ENCODE measurements around the gene PSME3IP1.

Gene PSME3IP1

DNA sequence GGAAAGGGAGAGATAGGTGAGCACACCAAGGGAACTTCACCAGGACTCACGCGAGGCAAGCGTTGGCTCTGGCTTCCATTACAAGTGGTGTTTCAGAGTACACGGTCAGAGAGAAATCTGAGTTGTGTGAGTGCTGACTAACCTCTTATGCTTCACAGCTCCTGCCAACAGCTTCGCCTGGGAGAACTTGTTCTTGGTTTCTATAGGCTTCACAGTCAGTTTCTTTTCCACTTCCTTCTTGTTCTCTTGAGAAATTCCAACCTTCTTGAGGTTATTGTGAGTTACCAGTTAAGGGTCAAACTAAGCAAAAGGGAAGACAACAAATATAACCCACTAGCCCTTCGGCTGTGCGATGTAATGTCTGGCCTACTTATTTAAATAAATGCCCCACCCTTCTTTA lies 18.9 kb downstream of the PSME3IP1 start:
- Mint-ChIP-seq H3K4me1 (ENCODE audit: low read depth) (peaks cover 5% of the 10 kb centered on the region), H3K27me3 (ENCODE audit: low read depth) (no peaks in the 10 kb centered on the region), H3K27ac (no peak overlapping the region), H3K4me3 (no peak overlapping the region), H3K9me3 (no peaks in the 10 kb centered on the region), H3K36me3 (ENCODE audit: low read depth) (peaks cover 40% of the 10 kb centered on the region)

GRCh38 chr16:57166451-57166850 lies 19.4 kb downstream of the PSME3IP1 start:
- Mint-ChIP-seq H3K27ac (no peak overlapping the region), H3K9me3 (no peaks in the 10 kb centered on the region), H3K4me1 (ENCODE audit: low read depth) (peaks cover 5% of the 10 kb centered on the region), H3K4me3 (no peak overlapping the region), H3K36me3 (ENCODE audit: low read depth) (peaks cover 36% of the 10 kb centered on the region), H3K27me3 (ENCODE audit: low read depth) (no peaks in the 10 kb centered on the region)

- Mint-ChIP-seq H3K36me3 (ENCODE audit: low read depth) (peaks cover 31% of the 10 kb centered on the region), H3K9me3 (no peaks in the 10 kb centered on the region), H3K4me3 (no peak overlapping the region), H3K27ac (no peak overlapping the region), H3K4me1 (ENCODE audit: low read depth) (peaks cover 6% of the 10 kb centered on the region), H3K27me3 (ENCODE audit: low read depth) (no peaks in the 10 kb centered on the region)
Observed at GRCh38 chr16:57165938-57166337, 19.9 kb downstream of the PSME3IP1 start.

- no peak overlapping the region for H3K4me3 Mint-ChIP-seq
- H3K27me3 Mint-ChIP-seq (ENCODE audit: low read depth) = no peaks in the 10 kb centered on the region
- no peak overlapping the region for H3K27ac Mint-ChIP-seq
- peaks cover 10% of the 10 kb centered on the region for H3K4me1 Mint-ChIP-seq (ENCODE audit: low read depth)
- H3K9me3 Mint-ChIP-seq = no peaks in the 10 kb centered on the region
- peaks cover 27% of the 10 kb centered on the region for H3K36me3 Mint-ChIP-seq (ENCODE audit: low read depth)
Observed at GRCh38 chr16:57165483-57165882, 20.4 kb downstream of the PSME3IP1 start.

DNA sequence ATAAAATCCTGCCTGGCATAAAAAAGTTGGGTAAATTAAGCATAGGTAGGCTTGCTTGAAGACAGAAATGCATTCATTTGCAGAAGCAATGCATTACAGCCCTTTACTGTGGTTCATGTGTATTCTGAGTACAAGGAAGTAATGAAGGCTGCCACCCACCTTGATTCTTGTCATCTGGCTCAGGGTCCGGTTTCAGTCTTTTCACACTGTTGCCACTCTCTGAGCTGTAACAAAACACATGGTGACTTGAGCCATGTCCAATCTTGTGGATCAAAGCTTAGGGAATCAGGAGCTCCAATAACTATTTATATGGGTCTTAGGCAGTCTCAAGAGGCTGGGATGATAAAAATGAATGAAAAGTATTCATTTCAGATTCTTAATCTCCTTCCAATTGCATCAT lies 22.0 kb downstream of the PSME3IP1 start:
- H3K4me1 Mint-ChIP-seq (ENCODE audit: low read depth) = peaks cover 15% of the 10 kb centered on the region

GRCh38 chr16:57159447-57159846 lies 26.4 kb downstream of the PSME3IP1 start:
- H3K4me1 Mint-ChIP-seq (ENCODE audit: low read depth) = peaks cover 25% of the 10 kb centered on the region
- no peak overlapping the region for H3K4me3 Mint-ChIP-seq
- no peaks in the 10 kb centered on the region for H3K27me3 Mint-ChIP-seq (ENCODE audit: low read depth)
- no peaks in the 10 kb centered on the region for H3K9me3 Mint-ChIP-seq
- no peak overlapping the region for H3K27ac Mint-ChIP-seq
- H3K36me3 Mint-ChIP-seq (ENCODE audit: low read depth) = peaks cover 37% of the 10 kb centered on the region

More for the DNA sequence above, 22.0 kb downstream of the PSME3IP1 start:
- Mint-ChIP-seq H3K27ac (no peak overlapping the region), H3K4me3 (no peak overlapping the region), H3K27me3 (ENCODE audit: low read depth) (no peaks in the 10 kb centered on the region), H3K9me3 (no peaks in the 10 kb centered on the region), H3K36me3 (ENCODE audit: low read depth) (peaks cover 35% of the 10 kb centered on the region)

- Mint-ChIP-seq H3K27me3 (ENCODE audit: low read depth) (no peaks in the 10 kb centered on the region), H3K36me3 (ENCODE audit: low read depth) (peaks cover 43% of the 10 kb centered on the region), H3K9me3 (no peaks in the 10 kb centered on the region), H3K4me3 (no peak overlapping the region), H3K4me1 (ENCODE audit: low read depth) (peaks cover 27% of the 10 kb centered on the region), H3K27ac (no peak overlapping the region)
Observed at GRCh38 chr16:57157533-57157932, 28.3 kb downstream of the PSME3IP1 start.

DNA sequence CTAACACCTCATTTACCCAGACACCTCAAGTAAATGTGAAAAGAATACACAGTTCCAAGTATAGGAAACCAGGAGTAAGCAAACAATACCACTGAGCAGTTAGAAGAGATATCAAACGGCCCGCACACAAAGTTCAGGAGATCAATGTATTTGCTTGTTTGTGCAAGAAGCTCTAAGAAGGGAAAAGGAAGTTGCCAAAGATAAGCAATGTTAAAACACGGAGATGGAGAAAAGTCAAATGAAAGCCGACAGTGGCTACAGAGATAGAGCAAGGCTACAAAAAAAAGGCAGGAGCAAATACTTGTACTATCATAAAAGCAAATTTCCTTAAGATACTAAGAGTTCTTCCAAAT lies 29.5 kb downstream of the PSME3IP1 start:
- peaks cover 50% of the 10 kb centered on the region for H3K36me3 Mint-ChIP-seq (ENCODE audit: low read depth)
- no peak overlapping the region for H3K4me3 Mint-ChIP-seq
- H3K9me3 Mint-ChIP-seq = no peaks in the 10 kb centered on the region
- no peak overlapping the region for H3K27ac Mint-ChIP-seq
- H3K27me3 Mint-ChIP-seq (ENCODE audit: low read depth) = no peaks in the 10 kb centered on the region
- peaks cover 31% of the 10 kb centered on the region for H3K4me1 Mint-ChIP-seq (ENCODE audit: low read depth)

- Mint-ChIP-seq H3K9me3 (no peaks in the 10 kb centered on the region), H3K27ac (peak overlapping the region; percentile 42), H3K4me3 (no peak overlapping the region), H3K4me1 (ENCODE audit: low read depth) (peaks cover 30% of the 10 kb centered on the region), H3K36me3 (ENCODE audit: low read depth) (peaks cover 51% of the 10 kb centered on the region), H3K27me3 (ENCODE audit: low read depth) (no peaks in the 10 kb centered on the region)
Observed at GRCh38 chr16:57155702-57156350, 30.0 kb downstream of the PSME3IP1 start.

GRCh38 chr16:57153841-57154240 lies 32.0 kb downstream of the PSME3IP1 start:
- H3K27ac Mint-ChIP-seq = no peak overlapping the region
- peaks cover 21% of the 10 kb centered on the region for H3K4me1 Mint-ChIP-seq (ENCODE audit: low read depth)

DNA sequence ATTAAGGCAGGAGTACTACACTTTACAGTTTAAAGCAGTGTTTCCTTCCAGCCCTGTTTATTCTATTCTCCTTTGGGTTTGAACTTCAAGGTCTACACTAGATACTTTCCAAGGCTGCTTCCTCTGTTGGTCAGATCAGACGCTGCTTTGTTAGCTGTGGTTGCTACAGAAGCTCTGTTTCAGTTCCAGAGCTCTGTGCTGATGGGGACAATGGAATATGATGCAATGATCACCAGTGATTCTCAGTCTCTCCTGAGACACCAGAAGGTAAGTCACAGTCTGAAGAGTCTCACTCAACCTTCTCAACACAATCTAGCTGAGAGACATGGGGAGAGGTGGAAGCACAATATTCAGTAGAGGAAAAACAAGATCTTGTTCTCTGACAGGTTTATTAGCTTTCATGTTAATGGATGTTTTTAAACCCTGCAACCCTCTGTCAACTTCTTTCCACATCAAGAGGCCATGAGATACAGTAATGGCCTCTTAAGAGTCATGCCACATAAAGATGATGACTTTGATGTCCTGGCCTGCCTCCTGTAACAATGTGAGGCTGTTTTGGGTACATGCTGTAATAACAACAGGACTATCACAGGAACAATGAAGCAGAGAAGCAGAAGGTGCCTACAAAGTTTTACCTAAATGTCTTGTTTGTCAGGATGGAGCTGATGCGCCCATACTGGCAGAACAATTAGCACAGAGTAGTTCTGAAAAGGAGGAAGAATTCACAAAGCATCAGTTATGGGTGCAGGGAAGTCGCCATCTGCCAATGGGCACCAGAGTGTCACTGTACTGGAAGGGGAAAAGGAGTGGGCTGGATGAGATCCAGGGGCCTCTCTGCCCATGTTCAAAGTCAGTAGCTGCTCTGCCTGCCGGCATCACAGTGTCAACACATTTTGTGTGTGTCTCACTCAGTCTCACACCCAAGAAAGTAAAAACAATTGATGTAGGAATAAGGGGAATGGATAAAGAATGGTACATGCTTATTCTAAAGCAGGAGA lies 33.4 kb downstream of the PSME3IP1 start:
- peaks cover 21% of the 10 kb centered on the region for H3K4me1 Mint-ChIP-seq (ENCODE audit: low read depth)
- H3K9me3 Mint-ChIP-seq = no peaks in the 10 kb centered on the region
- peaks cover 38% of the 10 kb centered on the region for H3K36me3 Mint-ChIP-seq (ENCODE audit: low read depth)
- H3K27me3 Mint-ChIP-seq (ENCODE audit: low read depth) = no peaks in the 10 kb centered on the region
- H3K27ac Mint-ChIP-seq = no peak overlapping the region
- H3K4me3 Mint-ChIP-seq = no peak overlapping the region

More at GRCh38 chr16:57153841-57154240, 32.0 kb downstream of the PSME3IP1 start:
- Mint-ChIP-seq H3K36me3 (ENCODE audit: low read depth) (peaks cover 42% of the 10 kb centered on the region), H3K4me3 (no peak overlapping the region), H3K9me3 (no peaks in the 10 kb centered on the region), H3K27me3 (ENCODE audit: low read depth) (no peaks in the 10 kb centered on the region)

DNA sequence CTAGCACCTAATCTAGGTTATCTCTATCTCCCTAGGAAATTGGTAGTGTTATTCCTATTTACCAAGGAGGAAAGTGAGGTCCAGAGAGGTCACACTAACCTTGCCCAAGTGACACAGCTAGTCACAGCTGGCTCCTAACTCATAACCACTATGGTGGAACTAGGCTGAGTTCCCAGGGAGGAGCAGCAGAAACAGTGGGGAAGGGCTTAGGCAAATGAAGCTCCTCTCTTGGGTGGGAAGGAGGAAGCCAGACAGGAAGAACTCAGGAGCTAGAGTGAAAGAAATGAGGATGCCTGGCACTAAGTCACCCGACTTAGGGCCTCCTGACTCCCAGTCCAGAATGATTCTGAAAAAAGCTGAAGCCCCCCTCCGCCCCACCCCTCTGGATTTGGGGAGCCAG lies 34.5 kb downstream of the PSME3IP1 start:
- peaks cover 32% of the 10 kb centered on the region for H3K36me3 Mint-ChIP-seq (ENCODE audit: low read depth)
- peaks cover 16% of the 10 kb centered on the region for H3K4me1 Mint-ChIP-seq (ENCODE audit: low read depth)
- H3K27ac Mint-ChIP-seq = no peak overlapping the region
- H3K27me3 Mint-ChIP-seq (ENCODE audit: low read depth) = no peaks in the 10 kb centered on the region
- H3K4me3 Mint-ChIP-seq = no peak overlapping the region
- no peaks in the 10 kb centered on the region for H3K9me3 Mint-ChIP-seq

DNA sequence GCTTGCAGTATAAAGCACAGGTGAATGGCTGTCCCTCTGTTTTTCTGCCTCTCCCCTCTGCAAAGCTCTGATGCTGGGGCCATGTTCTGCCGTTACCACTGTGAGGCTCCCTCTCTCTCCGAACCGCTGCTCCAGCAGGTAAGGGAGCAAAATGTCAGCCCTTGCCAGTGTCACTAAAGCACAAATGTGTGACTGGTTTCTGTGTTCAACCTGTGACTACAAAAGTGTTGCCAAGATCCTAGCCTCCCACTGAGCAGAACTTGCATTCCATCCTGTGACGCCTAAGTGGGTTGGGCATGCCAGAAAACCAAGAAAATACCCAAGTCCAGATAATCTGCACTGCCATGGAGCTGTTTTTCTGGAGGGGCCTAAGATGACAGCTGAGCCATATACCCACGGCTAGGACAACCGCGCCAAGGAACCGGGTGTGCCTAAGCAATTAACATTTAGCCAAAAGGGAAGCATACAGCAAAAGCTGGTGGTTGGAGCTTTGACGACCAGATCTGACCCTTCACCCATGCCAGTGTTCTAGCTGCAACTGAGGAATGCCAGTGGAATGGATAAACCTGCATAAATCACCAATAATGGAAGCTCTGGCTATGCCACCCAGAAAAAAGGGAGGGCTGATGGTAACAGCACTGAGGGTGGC lies 35.0 kb downstream of the PSME3IP1 start:
- H3K27me3 Mint-ChIP-seq (ENCODE audit: low read depth) = no peaks in the 10 kb centered on the region
- H3K4me1 Mint-ChIP-seq (ENCODE audit: low read depth) = peaks cover 11% of the 10 kb centered on the region
- no peaks in the 10 kb centered on the region for H3K9me3 Mint-ChIP-seq
- no peak overlapping the region for H3K27ac Mint-ChIP-seq
- H3K36me3 Mint-ChIP-seq (ENCODE audit: low read depth) = peaks cover 27% of the 10 kb centered on the region
- no peak overlapping the region for H3K4me3 Mint-ChIP-seq

DNA sequence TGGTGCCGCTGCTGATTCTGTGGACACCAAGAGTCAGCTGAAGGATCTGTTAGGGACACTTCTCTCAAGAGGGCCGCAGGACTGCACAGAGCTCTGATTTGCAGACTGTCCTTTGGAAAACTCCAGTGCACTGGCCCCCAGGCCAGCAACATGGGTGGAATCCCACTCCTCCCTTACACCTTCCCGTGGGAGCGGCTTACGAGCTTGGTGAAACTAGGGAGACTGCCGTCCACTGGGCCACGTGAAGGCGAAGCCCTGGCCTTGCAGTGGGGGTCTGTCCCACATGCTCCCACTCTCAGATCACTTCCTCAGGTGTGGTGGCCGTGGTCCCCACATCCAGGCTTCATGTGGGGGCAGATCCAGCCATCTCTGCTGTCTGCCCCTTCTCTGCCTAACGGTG lies 36.4 kb downstream of the PSME3IP1 start:
- no peak overlapping the region for H3K4me3 Mint-ChIP-seq
- H3K4me1 Mint-ChIP-seq (ENCODE audit: low read depth) = peaks cover 10% of the 10 kb centered on the region
- H3K27ac Mint-ChIP-seq = no peak overlapping the region
- H3K27me3 Mint-ChIP-seq (ENCODE audit: low read depth) = no peaks in the 10 kb centered on the region
- H3K36me3 Mint-ChIP-seq (ENCODE audit: low read depth) = peaks cover 23% of the 10 kb centered on the region
- no peaks in the 10 kb centered on the region for H3K9me3 Mint-ChIP-seq

All from T-helper 1 cell treated with Interleukin-12 subunit alpha and Interleukin-12 subunit beta and Interleukin-4 antibody, amounts not matched to agents 30 μg/mL and 1 μg/mL, for 36 hours (primary cell).